Gastrocnemius medialis (tissue), 4 donors: Measurements from ENCODE around the gene NUP214.

Experiments
- CTCF ChIP-seq, 5 experiments: fragments of 450-650 bp in 3 of 5; fragments of 200-600 bp in 2 of 5; sonication (generic) in 2 of 5; IDR thresholded peaks in 4 of 5; conservative IDR thresholded peaks in 1 of 5; 1 replicate in 4 of 5; 2 replicates in 1 of 5; pipeline ENCODE4 v1.5.1; 2016 to 2019; ENCODE audit warnings: antibody characterized with exemption in 5 of 5, mild to moderate bottlenecking in 3 of 5, moderate library complexity in 3 of 5
- POLR2A ChIP-seq, 2 donors: fragments of 450-650 bp; IDR thresholded peaks; one replicate each; pipeline ENCODE4 v1.6.1; 2017; ENCODE audit warnings: antibody characterized with exemption in 2 of 2, mild to moderate bottlenecking in 2 of 2, moderate library complexity in 2 of 2

DNA sequence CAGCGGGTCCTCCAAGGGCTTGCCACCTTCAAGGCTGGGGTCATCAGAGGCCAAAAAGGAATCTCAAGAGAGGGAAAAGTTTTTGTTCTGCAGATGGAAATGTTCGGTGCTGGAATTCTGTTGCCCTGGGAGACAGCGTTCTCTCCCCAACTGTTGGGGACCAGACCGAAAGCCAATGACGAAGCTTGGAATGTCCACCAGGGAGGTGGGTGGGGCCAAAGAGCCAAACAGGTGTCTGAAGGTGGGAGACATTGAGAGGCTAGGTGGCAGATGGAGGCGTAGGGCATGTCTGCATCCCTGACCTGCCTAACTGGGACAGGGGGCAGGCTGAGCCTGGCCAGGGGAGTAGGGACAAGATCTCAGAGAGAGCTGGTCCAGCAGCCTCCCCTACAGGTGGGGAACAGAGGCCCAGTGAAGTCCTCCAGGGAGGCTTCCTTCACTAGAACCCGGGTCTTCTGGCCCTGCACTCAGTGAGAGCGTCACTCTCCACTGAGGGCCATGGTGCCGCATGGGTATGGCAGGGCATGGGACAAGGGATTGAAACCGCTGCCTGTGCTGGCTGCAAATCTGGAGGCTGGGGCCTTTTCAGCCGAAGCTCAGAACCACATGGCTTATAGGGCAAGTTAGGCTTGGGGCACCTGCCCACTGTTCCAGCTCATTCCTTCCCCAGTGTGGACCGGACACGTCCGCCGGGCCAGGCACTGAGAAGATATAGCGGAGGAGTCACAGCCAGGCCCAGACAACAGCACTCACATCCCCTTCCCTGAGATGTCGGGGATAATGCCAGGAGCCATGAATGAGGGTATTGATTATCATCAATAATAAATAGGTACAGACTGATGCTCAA, 156.0 kb downstream of the NUP214 start:
- TF ChIP-seq CTCF (IDR thresholded peaks at IDR 0.05 in 4 of 5, conservative IDR thresholded peaks at IDR 0.05 in 1 of 5) (no peak), POLR2A (IDR thresholded peaks at IDR 0.05) (no peak)
